ENCODE results near the gene GFAP.

Gene GFAP

GRCh38 chr17:44872131-44872768 is 43.0 kb downstream of the GFAP start:
- Histone ChIP-seq H2AFZ (ENCODE audit: low read length) (no peak overlapping the region), H4K20me1 (ENCODE audit: insufficient read depth, low read length) (no peaks in the 10 kb centered on the region), H3K27me3 (ENCODE audit: insufficient read depth, low read length) (no peaks in the 10 kb centered on the region), H3K79me2 (ENCODE audit: insufficient read depth, low read length) (no peaks in the 10 kb centered on the region), H3F3A (ENCODE audit: insufficient read depth, low read length) (no peaks in the 10 kb centered on the region), H3K4me2 (ENCODE audit: low read length) (no peak overlapping the region), H3K27ac (ENCODE audit: low read depth, low read length, poor library complexity, severe bottlenecking) (no peak overlapping the region), H3K9me2 (ENCODE audit: low read depth, low read length) (no peaks in the 10 kb centered on the region), H3K4me3 (ENCODE audit: low read depth, low read length, poor library complexity, severe bottlenecking) (no peak overlapping the region), H3K4me1 (ENCODE audit: insufficient read depth, low read length, severe bottlenecking) (no peaks in the 10 kb centered on the region), H3K9ac (ENCODE audit: low read length) (no peak overlapping the region), H3K9me3 (ENCODE audit: low read length) (no peaks in the 10 kb centered on the region), H3K36me3 (ENCODE audit: insufficient read depth, low read length) (peaks cover 82% of the 10 kb centered on the region)
- no peak for TF ChIP-seq EZH2 (IDR thresholded peaks at IDR 0.05; ENCODE audit: borderline replicate concordance, low read length)
- no peak for TF ChIP-seq CTCF (IDR thresholded peaks at IDR 0.05; ENCODE audit: low read length)

- Histone ChIP-seq H3K4me2 (ENCODE audit: low read length) (no peak overlapping the region), H3K9ac (ENCODE audit: low read length) (no peak overlapping the region), H3K27ac (ENCODE audit: low read depth, low read length, poor library complexity, severe bottlenecking) (no peak overlapping the region), H3K27me3 (ENCODE audit: insufficient read depth, low read length) (no peaks in the 10 kb centered on the region), H4K20me1 (ENCODE audit: insufficient read depth, low read length) (no peaks in the 10 kb centered on the region), H3F3A (ENCODE audit: insufficient read depth, low read length) (no peaks in the 10 kb centered on the region), H3K9me3 (ENCODE audit: low read length) (no peaks in the 10 kb centered on the region), H2AFZ (ENCODE audit: low read length) (no peak overlapping the region), H3K79me2 (ENCODE audit: insufficient read depth, low read length) (no peaks in the 10 kb centered on the region), H3K4me1 (ENCODE audit: insufficient read depth, low read length, severe bottlenecking) (no peaks in the 10 kb centered on the region), H3K4me3 (ENCODE audit: low read depth, low read length, poor library complexity, severe bottlenecking) (no peak overlapping the region), H3K36me3 (ENCODE audit: insufficient read depth, low read length) (peaks cover 76% of the 10 kb centered on the region), H3K9me2 (ENCODE audit: low read depth, low read length) (no peaks in the 10 kb centered on the region)
- TF ChIP-seq EZH2 (IDR thresholded peaks at IDR 0.05; ENCODE audit: borderline replicate concordance, low read length): no peak
- no peak for TF ChIP-seq CTCF (IDR thresholded peaks at IDR 0.05; ENCODE audit: low read length)
These were observed 43.7 kb downstream of the GFAP start for GRCh38 chr17:44871556-44871955.

GRCh38 chr17:44867841-44868240 is 47.5 kb downstream of the GFAP start:
- Histone ChIP-seq H3K4me2 (ENCODE audit: low read length) (no peak overlapping the region), H3K36me3 (ENCODE audit: insufficient read depth, low read length) (peaks cover 77% of the 10 kb centered on the region), H3K4me1 (ENCODE audit: insufficient read depth, low read length, severe bottlenecking) (no peaks in the 10 kb centered on the region), H3K27me3 (ENCODE audit: insufficient read depth, low read length) (no peaks in the 10 kb centered on the region), H3K9me3 (ENCODE audit: low read length) (no peaks in the 10 kb centered on the region), H3K27ac (ENCODE audit: low read depth, low read length, poor library complexity, severe bottlenecking) (no peak overlapping the region), H3K4me3 (ENCODE audit: low read depth, low read length, poor library complexity, severe bottlenecking) (no peak overlapping the region), H3K9ac (ENCODE audit: low read length) (no peak overlapping the region), H3K9me2 (ENCODE audit: low read depth, low read length) (no peaks in the 10 kb centered on the region), H4K20me1 (ENCODE audit: insufficient read depth, low read length) (no peaks in the 10 kb centered on the region), H2AFZ (ENCODE audit: low read length) (no peak overlapping the region), H3F3A (ENCODE audit: insufficient read depth, low read length) (no peaks in the 10 kb centered on the region), H3K79me2 (ENCODE audit: insufficient read depth, low read length) (no peaks in the 10 kb centered on the region)
- TF ChIP-seq EZH2 (IDR thresholded peaks at IDR 0.05; ENCODE audit: borderline replicate concordance, low read length): no peak
- TF ChIP-seq CTCF (IDR thresholded peaks at IDR 0.05; ENCODE audit: low read length): no peak
